HepG2 (cell line): ENCODE data around the gene MID2. TPM values are rescaled to one million over a fixed set of nuclear protein-coding genes. Genes with fewer than 3 reads are reported as not detected.

Experiments used
- ATAC-seq: fragments of 200-7000 bp; cut with Tn5 transposase; 3 replicates; pipeline ENCODE4 v1.9.1; 2020; ENCODE audit warnings: mild to moderate bottlenecking, moderate library complexity
- BruUV-seq: library from RNA; stranded (reverse); fragments of 400-500 nt; replicated peaks from 2 replicates; lab custom pipeline; 2021; lab: Mats Ljungman, UMichigan
- CTCF ChIA-PET: fragments of 300-600 bp; formaldehyde crosslinking; extraction: SDS; loops from one replicate; lab custom pipeline; 2021; ENCODE audit warnings: low total read pairs, inconsistent platforms, low intra/inter-chr PET ratio; lab: Yijun Ruan, JAX
- POLR2A ChIA-PET: fragments of 350-600 bp; sonication (Branson Sonifier 250); formaldehyde crosslinking; loops from one replicate; lab custom pipeline; 2020; ENCODE audit warnings: antibody characterized with exemption, inconsistent platforms; lab: Yijun Ruan, JAX
- DNase-seq: peaks from one replicate; pipeline ENCODE4 v3.0.0-alpha.2; 2015; ENCODE audit warnings: low spot score
- FAIRE-seq: peaks from 3 replicates; lab custom pipeline; 2011; peaks lifted over from hg19 to GRCh38; lab: Jason Lieb, UNC
- H2AFZ ChIP-seq: one replicate; pipeline ENCODE4 v1.6.1; 2011; ENCODE audit warnings: low read length, inconsistent platforms
- H3K27ac ChIP-seq: fragments of 300-600 bp; 3 replicates; pipeline ENCODE4 v1.8.0; 2011; ENCODE audit warnings: mixed run types, mild to moderate bottlenecking, mixed read lengths, low read length, inconsistent platforms; ENCODE audit not compliant: insufficient read depth; ENCODE audit errors: extremely low read length
- H3K27me3 ChIP-seq, 2 experiments: fragments of 200-600 bp in 1 of 2; 2 replicates in 1 of 2; 3 replicates in 1 of 2; pipeline versions ENCODE4 v1.6.0 to v1.8.0; 2011; ENCODE audit warnings: low read length in 2 of 2, mild to moderate bottlenecking in 2 of 2, moderate library complexity in 2 of 2, inconsistent platforms in 1 of 2; ENCODE audit not compliant: insufficient read depth in 2 of 2, control insufficient read depth in 1 of 2
- H3K36me3 ChIP-seq, 2 experiments: fragments of 200-600 bp in 1 of 2; replicated peaks in 1 of 2; 2 replicates in 1 of 2; 3 replicates in 1 of 2; pipeline versions ENCODE4 v1.5.1 to v1.8.0; 2011; ENCODE audit warnings: low read length in 2 of 2, inconsistent platforms in 1 of 2; ENCODE audit not compliant: insufficient read depth in 2 of 2, control insufficient read depth in 1 of 2
- H3K4me1 ChIP-seq: 2 replicates; pipeline ENCODE4 v1.5.1; 2012; ENCODE audit warnings: low read length, inconsistent platforms; ENCODE audit not compliant: insufficient read depth
- H3K4me2 ChIP-seq: 2 replicates; pipeline ENCODE4 v1.6.0; 2011; ENCODE audit warnings: low read depth, low read length, inconsistent platforms
- H3K4me3 ChIP-seq, 3 experiments: fragments of 200-600 bp in 1 of 3; sonication (generic), shearing (Covaris generic) in 1 of 3; replicated peaks in 1 of 3; 2 replicates each; pipeline ENCODE4 v1.5.1; 2011 to 2016; ENCODE audit warnings: low read length in 3 of 3, inconsistent platforms in 2 of 3, low read depth in 2 of 3, mild to moderate bottlenecking in 2 of 3, control low read depth in 1 of 3, mixed read lengths in 1 of 3; ENCODE audit not compliant: insufficient read depth in 1 of 3
- H3K79me2 ChIP-seq: one replicate; pipeline ENCODE4 v1.6.1; 2011; ENCODE audit warnings: low read length, inconsistent platforms; ENCODE audit not compliant: insufficient read depth
- H3K9ac ChIP-seq: 2 replicates; pipeline ENCODE4 v1.6.0; 2011; ENCODE audit warnings: mild to moderate bottlenecking, low read depth, low read length, inconsistent platforms; ENCODE audit not compliant: insufficient read depth
- H3K9me3 ChIP-seq: 2 replicates; pipeline ENCODE4 v1.5.1; 2012; ENCODE audit warnings: mild to moderate bottlenecking, low read length
- H4K20me1 ChIP-seq: 2 replicates; pipeline ENCODE4 v1.6.0; 2011; ENCODE audit warnings: inconsistent platforms, mild to moderate bottlenecking, low read length, moderate library complexity; ENCODE audit not compliant: insufficient read depth
- CENPT ChIP-seq: sonication (generic); formaldehyde crosslinking; IDR thresholded peaks from 2 replicates; pipeline ENCODE4 v1.8.0; 2022; ENCODE audit warnings: low read depth, mild to moderate bottlenecking, moderate library complexity, missing genetic modification reagents
- NFKB2 ChIP-seq: sonication (generic); formaldehyde crosslinking; IDR thresholded peaks from 2 replicates; pipeline ENCODE4 v1.4.0; 2020; ENCODE audit warnings: missing genetic modification reagents, borderline replicate concordance
- PTBP1 ChIP-seq: fragments of 200-400 bp; formaldehyde crosslinking; IDR thresholded peaks from 2 replicates; pipeline ENCODE4 v1.6.1; 2018; ENCODE audit warnings: low read length, low read depth; ENCODE audit not compliant: poor library complexity, severe bottlenecking
- ZNF530 ChIP-seq: sonication (generic); formaldehyde crosslinking; IDR thresholded peaks from 2 replicates; pipeline ENCODE4 v1.5.0; 2020; ENCODE audit warnings: low read depth, mild to moderate bottlenecking, missing genetic modification reagents
- ZNF574 ChIP-seq: sonication (generic); formaldehyde crosslinking; IDR thresholded peaks from 2 replicates; pipeline ENCODE4 v1.4.0; 2020; ENCODE audit warnings: missing genetic modification reagents
- ZNF703 ChIP-seq: sonication (generic); formaldehyde crosslinking; IDR thresholded peaks from 2 replicates; pipeline ENCODE4 v1.5.1; 2020; ENCODE audit warnings: missing genetic modification reagents, mild to moderate bottlenecking, moderate library complexity, borderline replicate concordance
- ZNF710 ChIP-seq: sonication (generic); formaldehyde crosslinking; IDR thresholded peaks from 2 replicates; pipeline ENCODE4 v1.5.0; 2020; ENCODE audit warnings: mild to moderate bottlenecking, missing genetic modification reagents, borderline replicate concordance
- ZNF737 ChIP-seq: sonication (generic); formaldehyde crosslinking; IDR thresholded peaks from 2 replicates; pipeline ENCODE4 v1.5.0; 2020; ENCODE audit warnings: missing genetic modification reagents, mild to moderate bottlenecking, borderline replicate concordance
- WGBS: methylation state at CpG from one replicate; pipeline ENCODE4 v1.1.6; 2017; ENCODE audit warnings: low lambda C conversion rate; 5-methylcytosine and 5-hydroxymethylcytosine counted together
- in situ Hi-C: cut with HindIII; loops from 2 replicates; pipeline ENCODE4 v1.10.0; 2017; ENCODE audit warnings: low pct_unique_long_range_greater_than_20kb; ENCODE audit not compliant: extremely low pct_ligation_motif_present
- intact Hi-C: fragments of 100-400 bp; cut with micrococcal nuclease; formaldehyde crosslinking; loops from one replicate; pipeline ENCODE4 v1.10.0; 2022; ENCODE audit not compliant: unreplicated experiment
- polyA plus RNA-seq, 8 experiments: library from polyadenylated mRNA; depleted of rRNA in 3 of 8; stranded (reverse) in 7 of 8; unstranded in 1 of 8; fragments of >200 nt; fragmentation: Illumina TruSeq in 4 of 8; extraction: Trizol in 4 of 8; gene quantifications; 2 replicates each; pipeline versions ENCODE4 v1.2.1 to v1.2.3, GENCODE V29; 2011 to 2016; ENCODE audit warnings: low read depth in 4 of 8, missing spikeins in 1 of 8, mixed read lengths in 1 of 8; ENCODE audit not compliant: insufficient read depth in 1 of 8
- total RNA-seq, 5 experiments: library from RNA; depleted of rRNA; stranded (reverse); fragments of >200 nt; fragmentation: Illumina TruSeq; extraction: Trizol; gene quantifications; 2 replicates each; pipeline ENCODE4 v1.2.3, GENCODE V29; 2016; ENCODE audit warnings: low read depth in 1 of 5
- TF ChIP-seq, protein P1 (sequence below): sonication (generic); formaldehyde crosslinking; IDR thresholded peaks from 2 replicates; pipeline ENCODE4 v1.8.1; 2023; ENCODE audit warnings: missing genetic modification reagents, mild to moderate bottlenecking, borderline replicate concordance
- TF ChIP-seq, protein P2 (sequence below): IDR thresholded peaks from 2 replicates; pipeline ENCODE4 v1.6.1; 2012; ENCODE audit warnings: low read depth, low read length, improper control_type of control experiment

Gene MID2
- total and polyA plus RNA-seq, 2 of the 13 experiments (the other 11 are each of a cell fraction or from before 2014, with no cell fraction given) = 0.05 to 0.09 TPM

DNA sequence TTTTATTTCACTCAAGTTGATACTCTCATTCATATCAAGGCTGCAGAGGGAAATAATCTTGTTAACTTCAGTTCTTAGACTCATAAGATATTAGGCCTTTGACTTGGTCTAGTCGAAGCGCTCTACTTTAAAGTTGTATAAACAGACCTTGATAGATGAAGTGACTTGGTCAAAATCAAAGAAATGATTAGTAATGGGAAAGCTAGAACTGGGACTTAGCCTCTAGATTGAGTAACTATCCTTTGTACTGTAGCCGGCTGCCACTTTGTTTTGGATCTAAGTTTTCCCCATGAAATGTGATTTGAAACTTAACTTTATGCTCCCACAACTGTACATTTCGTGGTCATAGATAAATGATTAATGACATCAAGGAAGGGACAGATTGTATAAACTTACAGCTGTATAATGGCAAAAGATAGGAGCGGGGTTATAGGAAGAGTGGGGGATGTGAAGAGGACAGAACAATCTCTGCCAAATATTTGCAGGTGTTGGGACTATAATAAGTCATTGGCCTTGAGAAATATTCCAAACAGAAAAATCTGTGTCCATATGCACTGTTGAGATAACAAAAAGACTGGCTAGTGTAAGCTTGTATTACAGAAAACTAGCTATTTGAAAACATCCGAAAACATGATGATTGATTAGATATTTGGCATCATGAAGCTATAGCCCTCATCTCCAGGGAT lies 17.2 kb downstream of the MID2 start:
- in situ Hi-C loops = no loop called here
- POLR2A ChIA-PET = no interaction called here
- WGBS = 30% methylated on average over 6 of the region's 6 CpGs

More for the DNA sequence above, 17.2 kb downstream of the MID2 start:
- Histone ChIP-seq H3K27me3 (peaks cover 0 to 1% of the 10 kb centered on the region in 2 experiments; a peak in 1 of 5 replicates), H2AFZ (no peak overlapping the region), H3K9me3 (no peaks in the 10 kb centered on the region), H4K20me1 (no peaks in the 10 kb centered on the region), H3K4me2 (no peak overlapping the region), H3K27ac (no peak overlapping the region), H3K4me3 (no peak overlapping the region), H3K79me2 (no peaks in the 10 kb centered on the region), H3K4me1 (no peaks in the 10 kb centered on the region), H3K9ac (no peak overlapping the region), H3K36me3 (no peaks in the 10 kb centered on the region)
- ATAC-seq (no peak), DNase-seq (no peak), FAIRE-seq (no peak)
- CTCF ChIA-PET = no interaction called here
- TF ChIP-seq, protein P1, sequence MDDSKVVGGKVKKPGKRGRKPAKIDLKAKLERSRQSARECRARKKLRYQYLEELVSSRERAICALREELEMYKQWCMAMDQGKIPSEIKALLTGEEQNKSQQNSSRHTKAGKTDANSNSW = no peak
- TF ChIP-seq ZNF710 (CRISPR knock-in tag) (no peak), ZNF737 (no peak), PTBP1 (no peak), NFKB2 (CRISPR knock-in tag) (no peak), ZNF574 (CRISPR knock-in tag) (no peak), ZNF703 (no peak), ZNF530 (CRISPR knock-in tag) (no peak), CENPT (CRISPR knock-in tag) (no peak)
- TF ChIP-seq, protein P2, sequence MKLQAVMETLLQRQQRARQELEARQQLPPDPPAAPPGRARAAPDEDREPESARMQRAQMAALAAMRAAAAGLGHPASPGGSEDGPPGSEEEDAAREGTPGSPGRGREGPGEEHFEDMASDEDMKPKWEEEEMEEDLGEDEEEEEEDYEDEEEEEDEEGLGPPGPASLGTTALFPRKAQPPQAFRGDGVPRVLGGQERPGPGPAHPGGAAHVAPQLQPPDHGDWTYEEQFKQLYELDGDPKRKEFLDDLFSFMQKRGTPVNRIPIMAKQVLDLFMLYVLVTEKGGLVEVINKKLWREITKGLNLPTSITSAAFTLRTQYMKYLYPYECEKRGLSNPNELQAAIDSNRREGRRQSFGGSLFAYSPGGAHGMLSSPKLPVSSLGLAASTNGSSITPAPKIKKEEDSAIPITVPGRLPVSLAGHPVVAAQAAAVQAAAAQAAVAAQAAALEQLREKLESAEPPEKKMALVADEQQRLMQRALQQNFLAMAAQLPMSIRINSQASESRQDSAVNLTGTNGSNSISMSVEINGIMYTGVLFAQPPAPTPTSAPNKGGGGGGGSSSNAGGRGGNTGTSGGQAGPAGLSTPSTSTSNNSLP = no peak
- intact Hi-C loops = no loop called here
- BruUV-seq = no TSS peak
